ENCODE measurements around the gene SLC35D3.
A peak's percentile ranks its signal among the peaks of the same experiment; 100 is the strongest.
"Not testable (repeated sequence)": the region's sequence is repeated elsewhere in the genome, so short reads cannot be mapped to it uniquely, and the experiment has no call there.

Gene SLC35D3, protein sequence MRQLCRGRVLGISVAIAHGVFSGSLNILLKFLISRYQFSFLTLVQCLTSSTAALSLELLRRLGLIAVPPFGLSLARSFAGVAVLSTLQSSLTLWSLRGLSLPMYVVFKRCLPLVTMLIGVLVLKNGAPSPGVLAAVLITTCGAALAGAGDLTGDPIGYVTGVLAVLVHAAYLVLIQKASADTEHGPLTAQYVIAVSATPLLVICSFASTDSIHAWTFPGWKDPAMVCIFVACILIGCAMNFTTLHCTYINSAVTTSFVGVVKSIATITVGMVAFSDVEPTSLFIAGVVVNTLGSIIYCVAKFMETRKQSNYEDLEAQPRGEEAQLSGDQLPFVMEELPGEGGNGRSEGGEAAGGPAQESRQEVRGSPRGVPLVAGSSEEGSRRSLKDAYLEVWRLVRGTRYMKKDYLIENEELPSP

DNA sequence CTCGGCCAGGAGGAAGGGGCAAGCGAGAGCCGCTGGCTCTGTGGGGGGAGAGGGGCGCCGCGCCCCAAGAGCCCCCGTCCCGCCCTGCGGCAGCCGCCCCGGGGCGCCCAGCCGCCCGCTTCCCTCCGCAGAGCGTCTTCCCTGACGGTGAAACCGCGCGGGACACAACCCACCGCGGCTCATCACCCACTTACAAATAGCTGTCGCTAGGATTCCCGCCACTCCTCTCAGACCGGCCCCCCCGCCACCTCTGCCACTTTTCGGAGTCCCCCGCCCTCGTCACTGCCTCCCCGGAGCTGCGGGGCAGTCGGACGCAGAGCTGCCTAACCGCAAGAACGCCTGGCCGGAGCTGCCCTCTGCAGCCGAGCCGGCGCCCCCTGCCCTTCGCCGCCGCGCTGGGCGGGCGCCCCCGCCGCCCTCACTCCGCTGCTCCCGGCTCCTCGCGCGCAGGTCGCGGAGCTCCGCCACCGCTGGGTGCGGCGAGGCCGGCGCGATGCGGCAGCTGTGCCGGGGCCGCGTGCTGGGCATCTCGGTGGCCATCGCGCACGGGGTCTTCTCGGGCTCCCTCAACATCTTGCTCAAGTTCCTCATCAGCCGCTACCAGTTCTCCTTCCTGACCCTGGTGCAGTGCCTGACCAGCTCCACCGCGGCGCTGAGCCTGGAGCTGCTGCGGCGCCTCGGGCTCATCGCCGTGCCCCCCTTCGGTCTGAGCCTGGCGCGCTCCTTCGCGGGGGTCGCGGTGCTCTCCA, at the start of gene SLC35D3:
Gene SLC35D3 (plus strand): TSS at position 366 of the 749 bp plus-strand sequence. CDS start 128 bp downstream, at position 494.
- DNase-seq = peak; percentile 71

DNA sequence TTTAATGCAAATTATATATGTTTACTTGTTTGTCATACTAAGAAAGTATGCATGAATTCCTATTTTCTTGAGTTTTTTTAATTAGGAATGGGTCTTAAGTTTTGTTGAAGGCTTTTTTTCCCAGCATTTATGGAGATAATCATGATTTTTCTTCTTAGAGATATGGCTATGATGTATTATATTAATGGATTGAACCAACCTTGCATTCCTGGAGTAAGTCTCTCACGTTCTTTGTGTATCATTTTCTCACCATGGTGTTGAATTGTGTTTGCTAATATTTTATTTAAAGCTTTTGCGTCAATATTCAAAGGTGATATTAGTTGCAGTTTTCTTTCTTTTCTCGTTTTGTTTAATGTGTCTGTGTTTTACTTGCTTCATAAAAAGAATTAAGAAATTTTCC, 48.4 kb upstream of the SLC35D3 start:
- peak; percentile 16 for DNase-seq

DNA sequence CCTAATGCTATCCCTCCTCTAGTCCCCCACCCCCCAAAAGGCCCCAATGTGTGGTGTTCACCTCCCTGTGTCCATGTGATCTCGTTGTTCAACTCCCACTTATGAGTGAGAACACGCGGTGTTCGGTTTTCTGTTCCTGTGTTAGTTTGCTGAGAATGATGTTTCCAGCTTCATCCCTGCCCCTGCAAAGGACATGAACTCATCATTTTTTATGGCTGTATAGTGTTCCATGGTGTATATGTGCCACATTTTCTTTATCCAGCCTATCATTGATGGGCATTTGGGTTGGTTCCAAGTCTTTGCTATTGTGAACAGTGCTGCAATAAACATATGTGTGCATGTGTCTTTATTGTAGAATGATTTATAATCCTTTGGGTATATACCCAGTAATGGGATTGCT, 45.6 kb upstream of the SLC35D3 start:
- DNase-seq = not testable (repeated sequence)

DNA sequence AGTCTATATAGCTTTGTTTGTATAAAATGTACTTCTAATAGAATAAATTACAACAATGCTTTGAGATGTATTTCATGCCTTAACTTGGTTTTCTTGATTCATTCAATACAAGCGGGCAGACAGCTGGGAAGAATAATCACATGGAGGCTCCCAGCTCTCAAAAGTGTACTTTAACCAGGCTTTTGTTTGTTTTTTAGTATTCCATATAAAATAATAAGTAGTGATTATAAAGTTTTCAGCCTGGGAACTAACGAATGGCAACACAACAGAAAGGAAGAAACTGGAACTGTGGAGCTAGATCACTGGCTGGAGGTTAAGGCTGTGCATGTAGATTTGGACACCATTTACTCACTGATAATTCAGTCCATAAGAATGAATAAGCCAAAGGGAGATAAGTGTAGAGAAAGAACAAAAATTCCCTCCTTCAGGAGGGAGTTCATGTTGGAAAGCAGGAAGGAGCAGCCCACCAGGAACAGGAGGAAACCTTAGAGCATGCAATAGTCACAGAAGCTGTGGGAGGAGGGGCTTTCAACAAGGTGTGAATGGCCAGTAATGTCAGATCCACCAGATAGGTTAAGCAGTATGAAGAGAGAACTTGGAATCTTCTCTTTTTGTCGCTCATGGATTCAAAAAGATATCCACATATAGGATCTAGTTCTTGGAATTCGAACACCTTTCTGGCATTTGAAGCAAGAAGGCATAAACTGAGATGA, 41.2 kb upstream of the SLC35D3 start:
- DNase-seq = no peak

DNA sequence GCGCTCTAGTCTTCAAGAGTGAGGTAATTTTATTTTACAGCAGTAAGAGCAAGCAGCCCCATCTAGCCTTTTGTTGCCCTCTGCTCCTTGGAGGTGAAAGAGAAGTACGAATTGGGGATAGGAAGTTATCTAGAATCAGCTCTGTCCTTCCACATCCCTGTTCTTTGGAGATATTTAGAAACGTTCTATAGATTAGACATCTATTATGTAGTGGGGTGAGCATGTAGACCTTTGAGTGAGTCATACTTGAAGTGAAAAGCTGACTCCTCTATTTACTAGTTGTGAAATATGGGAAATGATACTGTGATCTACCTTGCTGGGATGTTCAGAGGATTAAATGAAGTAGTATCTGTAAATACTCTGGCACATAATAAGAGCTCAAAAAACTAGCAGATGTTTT, 36.0 kb upstream of the SLC35D3 start:
- DNase-seq = peak; percentile 77

DNA sequence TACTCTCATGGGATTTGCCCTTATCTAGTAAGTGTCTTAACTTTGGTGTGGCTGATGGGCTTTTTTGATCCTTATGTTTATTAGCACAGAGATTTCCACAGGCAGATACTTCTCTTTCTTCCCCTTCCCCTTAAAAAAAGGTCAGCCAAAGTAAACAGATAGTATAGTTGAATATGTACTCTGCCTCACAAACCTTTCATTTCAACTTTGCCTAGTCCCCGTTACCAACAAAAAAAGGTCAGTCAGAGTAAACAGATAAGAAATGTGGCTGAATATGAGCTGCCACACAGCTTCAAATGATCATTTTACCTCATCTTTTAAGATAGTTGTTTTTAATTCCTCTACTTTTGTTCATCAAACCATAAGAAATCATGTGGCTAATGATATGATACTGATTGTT, 34.1 kb upstream of the SLC35D3 start:
- peak; percentile 41 for DNase-seq

DNA sequence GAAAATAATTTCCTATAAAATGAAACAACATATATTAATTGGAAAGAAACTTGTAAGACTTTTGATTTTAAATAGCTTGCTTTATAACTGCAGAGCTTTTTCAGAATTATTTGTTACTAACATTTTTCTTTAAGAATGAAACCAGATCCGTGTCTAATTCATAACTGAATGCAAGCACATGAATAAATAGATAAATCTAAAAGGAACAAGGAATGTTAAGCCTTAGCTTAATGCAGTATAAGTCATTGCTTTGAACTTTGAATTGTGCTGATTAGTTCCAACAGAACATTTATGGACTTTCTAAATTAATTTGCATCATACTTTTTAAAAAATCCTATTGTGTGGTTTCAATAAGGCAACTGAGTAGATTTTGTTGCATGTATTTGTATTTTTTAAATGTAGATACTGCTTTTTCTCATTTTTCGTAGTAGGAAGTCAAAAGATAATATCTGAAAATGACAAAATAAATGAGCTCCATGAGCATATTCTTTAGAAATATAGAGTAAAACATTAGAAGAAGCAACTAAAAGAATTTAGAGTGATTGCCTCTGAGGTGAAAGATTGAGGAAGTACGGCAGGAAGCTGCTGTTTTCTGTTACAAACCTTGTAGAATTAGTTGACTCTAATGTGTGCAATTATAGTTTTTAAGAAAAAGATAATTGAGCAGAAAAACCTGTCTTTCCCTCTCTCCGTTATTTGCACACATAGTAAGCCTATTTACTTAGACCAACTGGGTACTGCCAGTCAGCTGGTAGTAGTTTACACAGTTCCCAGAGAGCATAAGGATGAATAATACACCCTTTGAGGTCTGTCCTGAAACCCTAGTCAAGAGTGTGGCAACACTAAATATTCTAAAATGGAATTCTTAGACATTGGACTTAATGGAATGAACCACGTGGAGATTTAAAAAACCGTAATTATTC, 32.6 kb upstream of the SLC35D3 start:
- DNase-seq = peak; percentile 84

DNA sequence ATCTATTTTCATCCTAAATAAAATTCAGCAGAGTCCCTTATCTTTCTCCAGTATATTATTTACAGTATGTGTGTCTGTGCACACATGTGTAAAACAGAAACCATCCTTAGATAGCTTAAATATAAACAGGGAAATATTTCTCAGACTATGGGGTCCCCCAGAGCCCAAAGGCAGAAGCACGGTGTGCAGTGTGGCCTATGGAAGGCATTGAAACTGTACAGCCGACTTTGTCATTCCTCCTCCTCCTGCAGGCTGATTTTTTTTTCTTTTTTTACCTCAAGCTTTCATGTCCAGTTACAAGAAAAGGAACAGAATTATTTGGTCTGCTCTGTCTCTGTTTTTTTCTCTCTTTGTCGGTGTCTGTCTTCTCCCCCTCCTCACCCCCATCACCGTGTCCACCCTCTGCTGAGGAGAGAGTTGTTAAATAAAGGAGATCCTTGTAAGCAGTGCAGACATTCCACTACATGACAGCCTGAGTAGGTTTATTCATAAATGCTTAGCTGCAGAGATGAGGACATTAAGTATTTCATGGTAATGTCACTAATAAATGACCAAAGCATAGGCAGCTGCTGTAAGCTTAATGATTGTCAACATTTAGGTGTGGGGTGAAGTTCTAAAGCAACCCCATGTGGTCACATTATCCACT, 31.8 kb upstream of the SLC35D3 start:
- DNase-seq = peak; percentile 47

DNA sequence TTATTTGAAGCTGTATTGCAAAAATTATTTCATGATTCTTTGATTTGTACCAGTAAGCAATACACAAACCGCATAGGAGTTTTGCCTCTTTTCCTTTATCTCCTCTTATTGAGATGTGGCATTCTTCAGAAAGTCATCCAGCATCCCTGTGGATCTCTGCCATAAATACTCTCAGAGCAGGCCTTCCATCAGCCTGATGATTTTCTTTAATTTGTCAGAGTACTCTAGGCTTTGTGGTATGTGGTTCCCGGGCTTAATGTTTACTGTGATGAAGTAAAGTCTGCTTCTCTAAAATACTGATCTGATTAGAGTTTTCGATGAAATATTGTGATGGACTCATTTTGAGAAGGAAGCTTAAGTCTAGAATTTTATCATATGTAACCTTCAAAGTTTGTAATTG, 31.1 kb upstream of the SLC35D3 start:
- DNase-seq = peak; percentile 3

DNA sequence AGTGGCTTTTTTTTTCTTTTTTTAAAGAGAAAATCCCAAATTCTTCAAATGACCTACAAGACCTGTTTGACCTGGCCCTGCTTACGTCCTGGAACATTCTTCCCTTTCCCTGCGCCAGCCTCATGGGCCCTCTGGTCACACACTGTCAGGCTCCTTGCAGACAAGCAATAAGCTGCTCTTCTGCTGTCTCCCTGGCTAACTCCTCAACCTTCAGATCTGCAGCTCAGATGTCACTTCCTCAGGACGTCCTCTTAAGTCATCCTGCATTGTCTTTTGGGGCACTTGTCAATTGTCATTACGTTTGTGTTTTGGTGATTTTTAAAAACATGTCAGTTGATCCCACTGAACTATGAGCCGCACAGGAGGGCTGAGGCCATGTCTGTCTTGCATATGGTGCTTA, 28.9 kb upstream of the SLC35D3 start:
- DNase-seq = no peak

DNA sequence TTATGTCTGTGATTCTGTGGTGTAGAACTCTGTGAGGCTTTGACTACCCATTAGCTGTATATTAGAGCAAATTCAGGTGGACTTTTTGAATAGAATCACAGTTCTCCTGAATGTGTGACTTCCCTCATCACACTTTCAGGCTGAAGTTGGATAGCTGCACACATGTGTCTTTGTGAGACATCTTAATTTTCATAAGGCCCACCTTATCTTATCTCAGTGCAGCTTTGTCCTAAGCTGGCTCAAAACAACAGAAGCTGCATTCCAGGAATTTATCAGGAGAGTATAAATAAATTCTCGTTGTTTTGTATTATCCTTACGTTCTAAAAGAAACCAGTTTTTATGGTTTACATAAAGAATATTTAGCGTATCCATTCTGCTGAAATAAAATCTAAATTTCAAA, 26.2 kb upstream of the SLC35D3 start:
- DNase-seq = no peak

DNA sequence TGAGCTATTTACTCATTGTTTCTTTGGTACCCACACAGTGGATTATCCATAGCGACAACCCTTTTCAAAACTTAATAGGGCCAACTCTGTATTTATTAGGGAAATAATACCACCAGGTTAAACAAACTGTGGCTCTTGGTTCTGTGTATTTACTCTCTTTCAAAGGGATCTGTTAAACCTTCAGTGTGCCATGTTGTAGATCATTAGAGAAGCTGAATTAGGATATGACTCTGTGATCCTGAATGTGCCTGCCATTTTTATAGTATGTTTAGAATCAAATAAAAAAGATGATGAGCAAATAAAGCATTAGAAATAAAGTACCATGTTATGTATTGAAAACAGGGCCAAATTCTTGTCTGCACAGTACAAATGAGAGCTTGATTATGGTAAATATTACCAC, 25.0 kb upstream of the SLC35D3 start:
- no peak for DNase-seq

DNA sequence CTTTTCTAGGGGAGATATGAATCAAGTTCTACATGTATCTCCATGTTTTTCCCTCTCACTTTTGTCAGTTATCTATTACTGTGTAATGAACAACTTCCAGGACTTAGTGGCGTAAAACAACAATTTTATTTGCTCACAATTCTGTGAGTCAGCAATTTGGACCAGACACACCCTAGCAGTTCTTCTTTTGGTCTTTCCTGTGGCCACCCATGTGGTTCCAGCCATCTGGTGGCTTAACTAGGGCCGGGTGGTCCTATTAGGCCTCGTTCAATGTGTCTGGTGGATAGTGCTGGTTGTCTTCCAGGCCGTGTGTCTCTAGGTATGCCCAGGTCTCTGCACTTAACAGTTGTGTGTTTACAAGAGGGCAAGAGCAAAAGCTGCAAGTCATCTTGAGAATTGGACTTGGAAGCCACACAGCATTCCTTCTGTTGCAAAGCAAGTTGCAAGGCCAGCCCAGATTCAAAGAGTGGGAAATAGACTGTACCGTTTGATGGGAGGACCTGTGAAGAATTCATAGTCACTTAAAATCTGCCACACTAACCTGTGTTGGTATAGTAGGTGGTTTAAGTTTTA, 20.8 kb upstream of the SLC35D3 start:
- no peak for DNase-seq

DNA sequence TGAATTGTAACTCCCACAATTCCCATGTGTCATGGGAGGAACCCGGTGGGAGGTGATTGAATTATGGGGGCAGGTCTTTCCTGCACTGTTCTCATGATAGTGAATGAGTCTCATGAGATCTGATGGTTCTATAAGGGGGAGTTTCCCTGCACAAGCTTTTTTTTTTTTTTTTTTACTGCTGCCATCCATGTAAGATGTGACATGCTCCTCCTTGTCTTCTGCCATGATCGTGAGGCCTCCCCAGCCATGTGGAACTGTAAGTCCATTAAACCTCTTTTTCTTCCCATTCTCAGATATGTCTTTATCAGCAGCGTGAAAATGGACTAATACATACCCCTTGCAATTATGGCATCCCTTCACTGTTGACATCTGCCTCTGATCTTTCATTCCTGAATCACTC, 17.6 kb upstream of the SLC35D3 start:
- DNase-seq = not testable (repeated sequence)

DNA sequence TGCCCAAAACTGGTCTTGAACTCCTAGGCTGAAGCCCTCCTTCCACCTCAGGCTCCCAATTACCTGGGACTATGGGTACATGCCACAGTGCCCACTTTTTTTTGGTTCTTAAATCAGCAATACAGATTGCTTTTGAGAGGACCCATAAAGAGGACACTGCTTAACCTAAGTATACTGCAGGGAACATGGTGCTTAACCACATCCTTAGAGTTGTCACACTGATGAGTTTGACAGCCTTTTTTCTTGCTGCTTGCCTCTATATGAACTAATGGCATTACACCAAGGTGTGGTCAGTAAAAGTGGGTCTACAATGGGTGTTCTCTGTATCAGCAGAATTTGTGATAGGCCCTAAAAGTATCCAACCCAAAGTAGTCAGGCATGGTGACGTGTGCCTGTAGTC, 7.2 kb upstream of the SLC35D3 start:
- DNase-seq = no peak

DNA sequence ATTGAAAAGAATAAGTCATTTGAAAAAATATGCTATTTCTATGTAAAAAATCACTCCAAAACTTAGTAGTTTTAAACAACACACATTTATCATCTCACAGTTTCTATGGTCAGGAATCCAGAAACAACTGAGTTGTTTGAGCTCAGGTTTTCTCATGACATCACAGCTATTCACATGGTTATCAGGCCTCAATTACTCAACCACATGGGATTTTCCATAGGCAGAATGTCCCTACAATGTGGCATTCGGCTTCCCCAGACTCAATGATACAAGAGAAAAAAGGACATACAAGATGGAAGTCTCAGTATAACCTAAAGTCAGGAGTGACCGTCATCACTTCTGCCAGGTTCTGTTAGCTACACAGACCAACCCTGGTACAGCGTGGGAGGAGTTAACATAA, 3.4 kb upstream of the SLC35D3 start:
- DNase-seq = no peak

DNA sequence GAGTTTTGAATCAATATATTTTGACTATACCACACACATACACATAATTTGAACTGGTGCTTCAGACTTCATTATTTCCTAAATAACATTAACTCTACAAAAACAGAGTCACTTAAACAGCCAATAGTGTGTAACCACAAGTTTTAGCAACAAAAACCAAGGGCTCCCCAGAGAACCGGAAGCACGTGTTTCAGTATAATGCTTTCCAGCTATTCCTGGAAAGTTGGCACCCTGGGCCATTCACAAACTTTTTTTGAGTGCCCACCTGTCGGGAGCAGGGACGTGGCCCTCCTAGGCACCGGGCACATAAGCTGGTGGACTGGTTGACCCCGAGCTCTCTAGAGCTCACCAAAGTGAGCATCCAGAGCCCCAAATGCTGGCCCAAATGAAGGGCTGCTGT, 1.9 kb upstream of the SLC35D3 start:
- no peak for DNase-seq

DNA sequence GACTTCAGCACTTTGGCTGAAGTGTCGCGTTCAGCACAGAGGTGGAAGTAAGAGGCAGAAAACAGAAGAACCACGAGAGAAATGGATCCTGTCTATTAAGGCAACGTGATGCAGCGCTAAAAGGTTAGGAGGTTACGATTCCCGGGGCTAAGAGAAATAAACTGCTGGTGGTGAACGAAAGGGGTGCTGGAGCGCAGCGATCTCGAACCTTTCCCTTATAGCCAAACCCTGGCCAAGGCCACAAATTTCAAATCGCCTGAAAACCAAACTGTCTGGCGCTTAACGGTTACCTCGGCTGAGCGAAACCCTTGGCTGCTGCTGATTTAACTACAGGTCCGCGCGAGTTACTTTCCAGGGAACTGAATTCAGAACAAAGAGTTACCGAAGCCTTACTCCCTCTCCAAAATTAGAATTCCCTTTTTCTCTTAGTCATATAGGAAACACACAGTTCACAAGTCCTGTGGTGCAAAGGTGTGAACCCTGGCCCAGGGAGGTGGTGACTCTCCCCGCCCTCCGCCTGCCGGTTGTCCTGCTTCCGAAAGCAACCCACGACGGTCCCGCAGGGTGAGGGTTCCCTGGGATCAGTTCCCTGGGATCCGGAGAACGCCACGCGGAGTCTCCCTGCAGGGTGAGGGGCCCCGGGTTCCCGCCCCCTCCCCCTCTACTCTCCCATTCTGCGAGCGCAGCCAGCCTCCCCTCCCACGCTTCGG, 1.3 kb upstream of the SLC35D3 start:
- peak; percentile 61 for DNase-seq

DNA sequence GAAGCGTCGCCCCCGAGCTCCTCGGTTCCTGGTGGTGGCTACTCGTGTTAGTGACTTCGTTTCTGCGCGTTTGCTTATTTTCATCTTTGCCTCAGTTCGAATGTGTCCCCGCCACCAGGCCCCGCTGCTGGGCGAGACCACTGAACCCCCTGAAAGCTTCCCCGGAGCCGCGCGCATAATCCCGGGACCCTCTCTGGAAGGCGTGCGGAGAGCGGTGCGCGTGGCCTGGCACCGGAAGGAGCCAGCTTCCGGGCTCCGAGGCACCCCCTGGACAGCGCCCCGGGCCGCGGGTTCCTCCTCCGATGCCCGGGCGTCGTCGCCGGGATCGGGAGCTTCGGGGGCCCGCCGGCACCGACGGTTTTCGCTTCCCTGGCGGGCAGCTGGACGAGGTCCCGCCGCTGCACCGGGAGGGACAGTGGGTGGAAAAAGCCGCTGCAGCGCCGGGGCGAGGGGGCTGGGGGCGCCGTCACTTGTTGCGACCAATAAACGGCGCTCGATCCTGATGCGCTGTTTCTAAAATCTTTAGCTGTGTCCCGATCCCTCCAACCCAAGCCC, 643 bp upstream of the SLC35D3 start:
- DNase-seq = peak; percentile 71

DNA sequence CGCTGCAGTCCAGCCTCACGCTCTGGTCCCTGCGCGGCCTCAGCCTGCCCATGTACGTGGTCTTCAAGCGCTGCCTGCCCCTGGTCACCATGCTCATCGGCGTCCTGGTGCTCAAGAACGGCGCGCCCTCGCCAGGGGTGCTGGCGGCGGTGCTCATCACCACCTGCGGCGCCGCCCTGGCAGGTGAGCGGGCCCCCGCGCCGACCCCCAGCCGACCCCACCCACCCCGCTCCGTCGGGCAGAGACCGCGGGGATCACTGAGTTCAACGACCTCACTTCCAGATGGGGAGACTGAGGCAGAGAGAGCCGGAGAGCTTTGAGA, 545 bp downstream of the SLC35D3 start:
- DNase-seq = peak; percentile 67

Data from DMS53 (cell line).